Hippocampal formation (tissue), 2 donors: ENCODE measurements around the gene TBC1D2B.

Experiments
- DNase-seq, 2 donors: peaks; one replicate each; lab custom pipeline; 2025; lab: John Stamatoyannopoulos, UW

Gene TBC1D2B

GRCh38 chr15:78097667-78098066 is 20.2 kb upstream of the TBC1D2B start:
- no peak for DNase-seq

- no peak for DNase-seq
Observed at GRCh38 chr15:78093242-78094020, 15.9 kb upstream of the TBC1D2B start.

GRCh38 chr15:78092261-78093041 is 14.9 kb upstream of the TBC1D2B start, which contains the start of gene SH2D7:
TSS of gene SH2D7 (plus strand) at chr15:78092561. CDS start at chr15:78092585, 24 bp downstream.
- no peak for DNase-seq

- no peak for DNase-seq
Observed at GRCh38 chr15:78090422-78091063, 13.0 kb upstream of the TBC1D2B start.

- no peak for DNase-seq
Observed at GRCh38 chr15:78088773-78089080, 11.2 kb upstream of the TBC1D2B start.

- no peak for DNase-seq
Observed at GRCh38 chr15:78087951-78088772, 10.7 kb upstream of the TBC1D2B start.

- no peak for DNase-seq
Observed at GRCh38 chr15:78085928-78086327, 8.4 kb upstream of the TBC1D2B start.

- DNase-seq = no peak
Observed at GRCh38 chr15:78084449-78084750, 6.9 kb upstream of the TBC1D2B start.

- no peak for DNase-seq
Observed at GRCh38 chr15:78083687-78084448, 6.4 kb upstream of the TBC1D2B start.

GRCh38 chr15:78083186-78083585 is 5.7 kb upstream of the TBC1D2B start:
- DNase-seq = no peak

- DNase-seq = no peak
Observed at GRCh38 chr15:78082743-78083110, 5.2 kb upstream of the TBC1D2B start.

GRCh38 chr15:78082106-78082742 is 4.7 kb upstream of the TBC1D2B start:
- no peak for DNase-seq

GRCh38 chr15:78080088-78080460 is 2.6 kb upstream of the TBC1D2B start:
- DNase-seq = no peak

- DNase-seq = no peak
Observed at GRCh38 chr15:78079298-78080087, 2.0 kb upstream of the TBC1D2B start.

GRCh38 chr15:78077871-78078210 is 330 bp upstream of the TBC1D2B start:
- DNase-seq = no peak

- no peak for DNase-seq
Observed at GRCh38 chr15:78076231-78077052, 1.1 kb downstream of the TBC1D2B start.

GRCh38 chr15:78075490-78076230 is 1.9 kb downstream of the TBC1D2B start:
- DNase-seq = no peak

- no peak for DNase-seq
Observed at GRCh38 chr15:78073046-78073787, 4.3 kb downstream of the TBC1D2B start.
